HEK293 (cell line): ENCODE data around the gene SRRM1.

Source experiments
- CTCF ChIP-seq: fragments of 450-650 bp; formaldehyde crosslinking; IDR thresholded peaks from 2 replicates; pipeline ENCODE4 v1.5.1; 2016; ENCODE audit warnings: missing biosample characterization, missing genetic modification characterization
- GLIS1 ChIP-seq: fragments of 450-650 bp; formaldehyde crosslinking; IDR thresholded peaks from 2 replicates; pipeline ENCODE4 v1.5.1; 2016; ENCODE audit warnings: missing biosample characterization, missing genetic modification characterization
- IKZF3 ChIP-seq: fragments of 450-650 bp; IDR thresholded peaks from 2 replicates; pipeline ENCODE4 v1.5.0; 2018; ENCODE audit warnings: missing biosample characterization, mild to moderate bottlenecking, missing genetic modification characterization, moderate library complexity
- TCF7L2 ChIP-seq: IDR thresholded peaks from 2 replicates; pipeline ENCODE4 v1.6.1; 2011; ENCODE audit warnings: low read depth, mild to moderate bottlenecking, inconsistent platforms, low read length, moderate library complexity, borderline replicate concordance
- YY1 ChIP-seq: fragments of 450-650 bp; formaldehyde crosslinking; IDR thresholded peaks from 2 replicates; pipeline ENCODE4 v1.5.1; 2018; ENCODE audit warnings: missing biosample characterization, missing genetic modification characterization
- ZNF121 ChIP-seq: fragments of 450-650 bp; formaldehyde crosslinking; IDR thresholded peaks from 2 replicates; pipeline ENCODE4 v1.5.1; 2016; ENCODE audit warnings: missing biosample characterization, missing genetic modification characterization
- ZNF174 ChIP-seq: fragments of 450-650 bp; formaldehyde crosslinking; IDR thresholded peaks from 2 replicates; pipeline ENCODE4 v1.5.0; 2017; ENCODE audit warnings: missing biosample characterization, mild to moderate bottlenecking, missing genetic modification characterization
- ZNF248 ChIP-seq: fragments of 450-650 bp; formaldehyde crosslinking; IDR thresholded peaks from 2 replicates; pipeline ENCODE4 v1.5.1; 2017; ENCODE audit warnings: missing biosample characterization, missing genetic modification characterization
- ZNF280D ChIP-seq: fragments of 450-650 bp; formaldehyde crosslinking; IDR thresholded peaks from 2 replicates; pipeline ENCODE4 v1.5.1; 2016; ENCODE audit warnings: missing biosample characterization, missing genetic modification characterization
- ZNF302 ChIP-seq: fragments of 450-650 bp; formaldehyde crosslinking; IDR thresholded peaks from 2 replicates; pipeline ENCODE4 v1.5.1; 2016; ENCODE audit warnings: missing biosample characterization, missing genetic modification characterization, low read depth
- ZNF37A ChIP-seq: fragments of 450-650 bp; IDR thresholded peaks from 2 replicates; pipeline ENCODE4 v1.5.1; 2018; ENCODE audit warnings: missing biosample characterization, missing genetic modification characterization
- ZNF660 ChIP-seq: fragments of 450-650 bp; IDR thresholded peaks from 2 replicates; pipeline ENCODE4 v1.5.1; 2018; ENCODE audit warnings: missing biosample characterization, mild to moderate bottlenecking, missing genetic modification characterization

- TF ChIP-seq YY1 (tag by site-specific recombination) (no peak), CTCF (tag by site-specific recombination) (no peak), TCF7L2 (no peak), ZNF121 (no peak), GLIS1 (tag by site-specific recombination) (no peak), ZNF37A (no peak), ZNF660 (tag by site-specific recombination) (no peak), IKZF3 (no peak), ZNF302 (tag by site-specific recombination) (no peak), ZNF248 (tag by site-specific recombination) (no peak), ZNF280D (tag by site-specific recombination) (no peak), ZNF174 (tag by site-specific recombination) (no peak)
Measured at GRCh38 chr1:24622218-24622617, 20.9 kb upstream of the SRRM1 start.
